Sigmoid colon (tissue), 4 donors: ENCODE measurements around the gene NCAPD3.

Experiments
- CTCF ChIP-seq, 4 experiments: fragments of 450-650 bp in 3 of 4; fragments of 200-600 bp in 1 of 4; IDR thresholded peaks; one replicate each; pipeline ENCODE4 v1.5.1; 2016 to 2019; ENCODE audit warnings: antibody characterized with exemption in 4 of 4, mild to moderate bottlenecking in 3 of 4, moderate library complexity in 2 of 4
- EP300 ChIP-seq, 4 donors: sonication (generic); formaldehyde crosslinking; IDR thresholded peaks; one replicate each; pipeline ENCODE4 v1.6.1; 2017; ENCODE audit warnings: antibody characterized with exemption in 4 of 4
- POLR2A ChIP-seq, 2 donors: fragments of 450-650 bp; IDR thresholded peaks; one replicate each; pipeline ENCODE4 v1.6.1; 2016; ENCODE audit warnings: antibody characterized with exemption in 2 of 2, mild to moderate bottlenecking in 2 of 2, moderate library complexity in 2 of 2
- POLR2AphosphoS5 ChIP-seq, 4 donors: sonication (generic); formaldehyde crosslinking; IDR thresholded peaks; one replicate each; pipeline ENCODE4 v1.6.1; 2017; ENCODE audit warnings: antibody characterized with exemption in 4 of 4

- TF ChIP-seq CTCF (IDR thresholded peaks at IDR 0.05) = no peak
- no peak for TF ChIP-seq EP300 (IDR thresholded peaks at IDR 0.05)
- no peak for TF ChIP-seq POLR2A (IDR thresholded peaks at IDR 0.05)
- TF ChIP-seq POLR2AphosphoS5 (IDR thresholded peaks at IDR 0.05) = no peak
Observed at GRCh38 chr11:134264966-134265764, 41.4 kb upstream of the NCAPD3 start.
